HT1080 (cell line): ENCODE measurements around the gene SCUBE1. TPM values are rescaled to one million over a fixed set of nuclear protein-coding genes. Genes with fewer than 3 reads are reported as not detected.

Experiments used
- DNase-seq: peaks from one replicate; pipeline ENCODE4 v3.0.0-alpha.2; 2015; ENCODE audit warnings: low read depth
- total RNA-seq: library from RNA; depleted of rRNA; stranded (reverse); fragments of >200 nt; shearing (Covaris generic); gene quantifications from 2 replicates; pipeline ENCODE4 v1.2.3, GENCODE V29; 2014

Gene SCUBE1
- total RNA-seq, 1 experiment from 2014 or later, result 0.10 TPM

DNA sequence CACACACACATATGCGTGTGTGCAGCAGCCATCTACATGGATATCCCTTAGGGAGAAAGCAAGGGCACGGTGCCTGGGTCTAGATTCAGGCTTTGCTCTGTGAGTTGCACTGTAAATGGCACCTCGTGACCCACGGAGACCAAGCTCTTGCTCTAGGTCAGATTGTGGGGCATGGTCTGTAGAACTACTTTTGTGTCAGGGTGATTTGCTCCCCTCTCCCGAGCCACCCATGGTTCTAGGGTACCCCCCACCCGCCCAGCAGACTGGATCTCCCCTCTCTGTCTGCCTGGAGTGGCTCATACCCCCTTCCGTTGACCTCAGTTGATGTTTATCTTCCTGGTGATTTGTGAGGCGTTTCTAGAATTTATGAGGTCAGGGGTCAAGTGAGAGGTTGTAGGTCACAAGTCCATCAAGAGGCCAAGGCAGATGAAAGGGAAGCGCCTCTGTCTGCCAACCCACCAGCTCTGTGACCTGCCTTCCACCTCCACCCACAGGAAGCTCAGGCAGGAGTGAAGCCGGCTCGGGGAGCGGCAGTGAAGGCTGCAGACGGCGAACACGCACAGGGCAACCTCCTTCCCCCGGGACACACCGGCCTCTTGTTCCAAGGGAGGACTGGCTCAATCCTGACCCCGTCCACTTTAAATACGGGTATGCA is 80.1 kb downstream of the SCUBE1 start:
- no peak for DNase-seq

DNA sequence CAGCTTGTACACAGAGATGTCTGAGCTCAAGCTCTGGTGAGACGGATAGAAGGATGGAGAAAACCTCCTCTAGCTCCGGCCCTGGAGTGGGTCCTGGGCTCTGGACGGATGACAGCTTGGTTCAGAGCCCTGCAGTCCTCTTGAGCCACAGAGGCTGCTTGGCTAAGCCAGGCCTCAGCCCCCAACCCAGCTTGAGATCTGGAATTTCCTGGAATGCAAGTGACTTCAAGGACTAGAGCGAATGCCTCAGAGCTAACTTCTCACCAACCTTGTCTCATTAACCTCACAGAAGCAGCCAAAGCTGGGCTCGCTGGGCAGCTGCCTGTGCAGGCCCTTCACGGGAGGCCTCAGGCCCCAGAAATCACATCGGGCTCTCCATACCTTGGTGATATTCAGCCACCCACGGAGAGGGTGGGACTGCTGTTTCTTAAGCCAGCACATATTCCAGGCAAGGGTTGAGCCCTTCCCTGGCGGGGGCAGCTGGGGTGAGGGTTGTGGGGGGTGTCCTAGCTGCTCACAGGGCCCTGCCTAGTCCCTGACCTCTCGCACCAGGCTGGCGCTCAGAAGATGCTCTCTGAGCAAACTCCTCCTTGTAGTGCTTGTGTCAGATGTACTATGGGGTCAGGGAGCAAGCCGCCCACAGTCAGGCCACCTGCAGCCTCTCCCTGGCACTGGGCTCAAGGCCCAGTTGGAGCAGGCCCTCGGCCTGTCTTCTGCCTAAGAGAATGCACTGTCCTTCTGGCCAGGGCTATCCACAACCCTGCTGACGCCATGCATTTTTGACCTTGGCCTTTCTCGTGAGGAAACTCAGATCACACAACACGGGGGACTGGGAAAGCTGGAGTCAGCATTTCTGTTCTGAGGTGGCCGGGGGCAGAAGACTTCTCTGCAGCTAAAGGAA is 82.6 kb downstream of the SCUBE1 start:
- DNase-seq, result no peak

DNA sequence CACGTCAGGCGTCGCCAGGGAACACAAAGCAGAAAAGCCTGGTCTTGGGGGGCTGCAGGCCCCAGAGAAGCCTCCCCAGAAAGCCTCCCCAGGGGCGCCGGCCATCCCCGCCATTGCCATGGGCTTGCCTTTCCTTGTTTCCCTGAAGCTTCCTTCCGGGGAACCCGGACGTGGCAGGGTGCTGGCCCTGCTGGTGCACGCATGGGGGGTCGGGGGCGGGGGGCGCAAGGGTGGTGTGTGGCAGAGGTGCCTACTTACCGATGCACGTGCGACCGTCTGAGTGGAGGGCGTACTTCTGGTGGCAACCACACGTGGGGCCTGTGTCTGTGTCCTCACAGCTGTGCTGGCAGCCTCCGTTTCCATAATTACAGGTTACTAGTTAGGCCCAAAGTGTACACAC is 85.2 kb downstream of the SCUBE1 start:
- no peak for DNase-seq

DNA sequence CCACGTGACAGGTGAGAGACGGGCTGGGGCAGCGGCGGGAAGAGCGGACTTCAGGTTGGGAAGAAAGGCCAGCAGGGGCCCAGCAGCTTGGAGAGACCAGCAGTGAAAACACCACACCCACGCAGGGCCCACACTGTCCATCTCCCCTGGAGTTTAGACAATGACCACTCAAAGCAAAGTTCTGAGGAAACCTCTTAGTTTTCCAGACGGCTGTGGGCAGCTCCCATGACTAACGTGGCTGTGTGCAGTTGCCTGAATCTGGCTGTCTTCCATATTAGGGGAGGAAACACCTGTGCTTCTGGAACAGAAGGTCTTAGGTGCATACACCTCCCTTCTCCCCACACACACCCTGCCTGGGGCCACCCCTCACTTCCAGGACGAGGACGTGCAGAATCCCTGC is 85.6 kb downstream of the SCUBE1 start:
- no peak for DNase-seq

DNA sequence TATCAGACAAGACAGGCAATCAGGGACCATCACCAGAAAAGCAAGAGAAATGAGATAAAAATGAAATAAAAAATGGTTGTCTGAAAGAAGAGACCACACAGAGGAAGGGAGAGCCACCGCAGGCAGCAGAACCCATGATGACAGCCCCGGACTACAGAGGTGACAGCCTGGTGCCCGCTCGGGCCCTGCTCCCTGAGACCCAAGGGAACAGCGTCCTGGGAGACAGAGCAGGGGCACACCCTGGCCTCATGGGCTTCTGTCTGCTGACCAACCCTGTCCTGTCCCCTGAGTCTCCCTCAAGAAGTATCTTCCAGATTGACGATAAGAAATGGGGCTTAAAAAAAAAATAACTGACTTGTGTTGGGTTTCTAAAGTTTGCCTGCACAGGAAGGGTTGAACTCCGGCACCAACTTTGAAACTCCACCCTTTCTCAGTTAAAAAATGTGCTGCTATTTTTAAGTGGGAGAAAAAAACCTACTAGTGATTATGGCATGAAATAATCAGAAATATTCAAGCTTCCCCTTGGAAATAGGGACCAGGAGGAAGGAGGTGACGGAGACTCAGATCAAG is 86.1 kb downstream of the SCUBE1 start:
- DNase-seq, result no peak

DNA sequence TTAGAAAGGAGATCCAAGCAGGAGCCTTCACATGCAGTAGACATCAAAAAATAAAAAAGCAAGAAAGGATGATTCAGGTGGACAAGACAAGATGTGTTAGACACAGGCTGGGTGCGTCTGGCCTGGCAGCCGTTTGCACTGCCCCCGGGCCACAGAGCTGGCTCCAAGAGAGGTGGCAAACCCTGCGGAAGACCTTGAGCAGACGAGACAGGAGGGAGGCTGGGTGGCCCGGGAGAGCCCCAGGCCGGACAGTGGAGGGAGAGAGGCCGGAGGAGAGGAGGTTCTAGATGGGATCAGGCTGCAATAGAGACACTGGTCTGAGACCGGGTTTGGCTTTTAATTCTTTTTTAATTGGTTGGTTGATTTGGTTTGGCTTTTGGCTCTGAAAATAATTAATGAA is 86.6 kb downstream of the SCUBE1 start:
- no peak for DNase-seq

DNA sequence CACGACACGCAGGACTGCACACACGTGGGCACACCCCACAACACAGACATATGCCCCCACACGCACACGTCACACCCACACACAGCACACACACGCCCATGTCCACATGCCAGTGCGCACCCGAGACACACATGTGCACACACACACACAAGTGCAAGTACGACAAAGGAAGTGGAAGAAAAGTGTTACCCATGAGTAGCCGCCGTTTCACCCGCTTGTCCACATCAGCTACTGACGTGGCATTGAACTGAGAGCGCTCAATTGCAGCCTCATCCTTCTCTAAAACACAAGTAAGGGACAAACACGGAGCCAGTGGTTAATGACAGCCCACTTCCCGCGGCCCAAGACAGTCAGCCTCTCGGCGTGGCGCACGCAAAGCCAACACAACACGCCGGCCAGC is 87.9 kb downstream of the SCUBE1 start:
- DNase-seq, result no peak

DNA sequence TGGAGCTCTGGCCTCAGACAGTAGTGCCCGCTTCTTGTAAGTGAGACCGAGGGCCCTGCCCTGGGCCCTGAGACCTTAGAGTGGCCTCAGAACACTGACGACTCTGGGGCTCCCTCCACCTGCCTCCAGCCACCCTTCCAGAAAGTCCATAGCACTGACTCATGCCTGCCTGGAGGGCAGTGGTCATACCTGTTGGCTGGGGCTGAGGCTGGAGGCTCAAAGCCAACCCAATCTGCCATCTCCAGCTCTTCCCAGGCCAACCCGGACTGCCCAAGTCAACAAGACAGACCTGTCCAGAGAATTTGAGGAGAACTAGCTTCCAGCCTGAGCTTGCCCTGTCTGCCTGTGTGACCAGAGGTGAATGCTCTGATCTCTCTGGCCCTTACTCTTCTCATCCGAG is 89.3 kb downstream of the SCUBE1 start:
- DNase-seq, result no peak

DNA sequence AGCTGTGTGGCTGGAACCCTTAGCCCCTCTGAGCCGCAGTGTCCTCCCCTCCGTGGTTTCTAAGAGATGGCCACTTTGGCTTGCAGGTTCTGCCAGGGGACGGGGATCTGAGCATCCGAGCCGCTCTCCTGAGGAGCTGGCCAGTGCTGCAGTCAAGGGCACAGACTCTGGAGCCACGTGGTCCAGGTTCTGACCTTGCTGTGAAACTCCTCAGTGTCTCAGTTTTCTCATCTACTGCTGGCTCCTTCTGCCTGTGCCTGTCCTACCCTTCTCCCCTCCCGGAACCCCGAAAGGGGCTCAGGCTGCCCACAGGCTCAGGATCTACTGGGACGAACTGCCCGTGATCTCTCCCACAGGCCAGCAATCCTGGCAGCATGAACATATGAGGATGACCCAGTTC is 90.9 kb downstream of the SCUBE1 start:
- DNase-seq, result no peak

DNA sequence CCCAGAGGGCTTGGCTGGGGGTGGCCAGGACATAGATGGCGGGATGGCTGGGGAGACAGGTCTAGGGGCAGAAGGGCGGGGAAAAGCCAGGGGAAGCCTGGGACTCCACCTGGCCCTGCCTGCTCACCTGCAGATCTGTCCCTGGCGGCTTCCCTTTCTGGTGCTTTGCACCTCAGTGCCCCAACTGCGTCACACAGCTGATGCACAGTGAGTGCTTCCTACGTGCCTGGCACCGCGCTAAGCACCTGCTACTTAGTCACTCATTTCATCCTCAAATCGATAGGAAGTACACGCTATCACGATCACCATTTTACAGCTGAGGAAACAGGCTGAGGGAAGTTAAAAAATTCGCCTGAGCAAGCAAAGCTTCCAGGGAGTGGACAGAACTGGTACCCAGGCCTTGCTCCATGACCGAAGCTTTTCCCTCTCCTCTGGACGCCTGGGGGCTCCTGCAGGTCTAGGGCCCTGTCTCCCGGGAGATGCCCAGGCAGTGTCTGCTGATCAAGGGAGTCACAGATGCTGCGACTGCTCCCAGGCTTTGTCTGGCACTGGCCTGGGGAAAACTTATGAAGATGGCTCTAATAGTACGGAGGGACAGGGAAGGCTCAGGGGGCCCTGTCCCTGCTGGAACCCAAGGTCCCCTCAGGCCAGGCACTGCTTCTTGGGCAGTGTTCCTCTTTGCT is 93.2 kb downstream of the SCUBE1 start:
- DNase-seq, result no peak

DNA sequence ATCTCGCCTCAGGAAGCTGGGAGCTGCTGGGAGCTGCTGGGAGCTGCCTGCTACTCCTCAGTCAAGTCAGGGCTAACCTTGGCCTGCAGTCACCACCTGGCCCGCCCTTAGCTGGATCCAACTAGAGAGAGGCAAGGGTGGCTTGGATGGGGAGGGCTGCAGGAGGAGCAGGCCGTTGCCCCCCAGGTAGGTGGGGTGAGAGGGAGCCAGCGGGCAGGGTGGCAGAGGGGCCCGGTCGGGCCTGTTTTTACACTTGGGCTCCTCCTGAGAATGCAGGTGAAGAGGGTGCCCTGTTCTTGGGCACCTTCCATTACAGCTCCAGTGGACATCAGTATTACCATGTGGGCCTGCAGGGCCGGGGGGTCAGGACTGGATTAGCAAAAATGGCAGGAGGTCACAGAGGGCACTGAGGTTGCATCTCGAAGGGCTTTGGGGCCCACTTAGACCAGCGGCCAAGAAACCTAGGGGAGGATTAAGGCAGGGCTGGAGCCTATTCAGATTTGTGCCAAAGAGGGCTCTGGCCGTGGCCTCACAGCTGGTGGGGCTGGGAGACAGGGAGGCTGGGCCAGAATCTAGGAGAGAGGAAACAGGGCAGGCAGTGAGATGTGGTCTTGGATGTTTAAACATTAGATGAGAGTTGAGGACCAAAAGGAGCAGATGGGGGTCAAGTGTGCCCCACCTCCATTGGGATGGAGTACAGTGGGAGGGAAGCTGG is 95.5 kb downstream of the SCUBE1 start:
- no peak for DNase-seq

DNA sequence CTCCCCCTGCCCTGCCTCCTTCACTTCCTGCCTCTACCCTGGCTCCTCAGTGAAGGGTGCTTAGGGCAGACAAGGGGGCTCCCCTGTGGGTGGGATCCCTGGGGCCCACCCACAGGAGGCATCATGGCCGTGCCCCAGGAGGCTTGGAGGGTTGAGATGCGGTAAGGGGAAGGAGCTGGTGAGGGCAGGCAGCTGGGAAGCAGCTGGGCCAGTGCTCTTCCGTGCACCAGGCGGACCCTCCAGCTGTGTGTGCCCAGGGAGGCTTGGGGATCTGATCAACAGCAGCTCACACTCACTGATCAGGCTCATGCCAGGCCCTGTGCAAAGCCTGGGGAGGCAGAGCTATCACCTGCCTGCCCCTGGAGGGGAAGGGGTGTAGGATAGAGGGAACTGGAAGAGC is 97.0 kb downstream of the SCUBE1 start:
- DNase-seq, result no peak

DNA sequence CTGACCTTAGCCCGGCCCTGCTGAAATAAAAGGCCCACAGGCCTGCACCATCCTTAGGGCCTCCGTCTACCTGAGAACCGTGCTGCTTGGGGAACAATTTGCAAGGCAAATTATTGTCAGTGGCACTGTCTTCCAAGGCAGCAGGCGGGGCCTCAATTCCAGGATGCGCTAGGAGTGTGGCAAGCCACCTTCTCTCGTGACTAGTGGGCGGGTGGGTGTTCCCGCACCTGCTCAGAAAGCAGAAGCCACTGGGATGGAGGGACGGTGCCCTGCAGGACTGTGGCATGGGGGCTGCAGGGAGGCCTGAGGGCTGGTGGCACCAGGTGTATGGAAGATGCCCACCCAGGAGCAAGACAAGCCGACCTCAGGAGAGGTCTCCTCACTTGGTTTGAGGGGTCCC is 97.5 kb downstream of the SCUBE1 start:
- DNase-seq, result no peak

DNA sequence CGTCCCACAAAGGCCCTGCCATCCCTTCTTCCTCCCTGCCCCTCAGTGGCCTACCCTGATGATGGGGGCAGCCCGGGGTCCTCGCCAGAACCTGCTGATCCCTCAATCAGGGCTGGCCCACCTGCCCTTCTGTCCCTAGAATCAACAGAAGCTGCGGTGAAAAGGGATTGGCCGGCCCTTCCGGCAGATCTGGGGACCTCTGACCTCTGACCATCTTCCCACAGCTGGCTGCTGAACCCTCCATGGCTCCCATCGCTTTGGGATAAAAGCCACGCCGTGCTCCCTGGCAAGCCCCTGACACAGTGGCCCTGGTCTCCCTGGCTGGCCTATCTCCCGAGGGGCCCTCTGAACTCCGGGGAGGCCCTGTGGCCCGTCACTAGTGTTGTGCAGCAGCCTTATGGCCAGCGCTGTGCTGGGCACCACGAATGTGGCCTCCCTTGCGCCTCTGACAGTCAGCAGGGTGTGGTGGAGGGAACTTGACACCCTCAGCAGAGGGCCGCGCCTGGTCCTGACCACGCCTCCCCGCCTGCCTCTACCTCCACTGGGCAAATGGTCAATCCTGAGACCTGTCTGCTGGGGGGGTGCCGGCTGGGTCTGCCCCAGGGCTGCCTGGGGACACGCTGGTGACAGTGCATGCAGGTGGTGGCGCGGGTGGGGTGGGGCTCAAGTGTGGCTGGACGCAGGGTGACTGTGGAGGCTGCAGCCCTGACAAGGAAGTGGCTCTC is 98.2 kb downstream of the SCUBE1 start:
- no peak for DNase-seq

DNA sequence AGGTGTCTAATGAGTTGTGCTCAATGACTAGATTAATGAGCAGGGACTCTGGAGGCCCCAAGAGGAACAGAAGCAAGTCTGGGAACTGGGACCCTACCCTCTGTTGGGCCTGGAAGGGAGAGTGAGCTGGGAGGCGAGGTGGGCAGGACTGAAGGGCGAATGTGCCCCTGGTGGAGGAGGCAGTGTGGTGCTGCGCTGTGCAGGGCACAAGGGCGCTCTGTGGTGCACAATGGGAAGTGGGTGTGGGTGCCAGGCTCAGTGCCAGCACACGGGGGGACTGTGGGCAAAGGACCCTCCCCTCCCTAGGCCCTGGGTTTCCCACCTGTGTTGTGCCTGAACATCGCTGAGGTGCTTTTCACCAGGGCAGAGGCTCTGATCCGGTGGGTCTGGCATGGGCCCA is 98.8 kb downstream of the SCUBE1 start:
- DNase-seq, result no peak

DNA sequence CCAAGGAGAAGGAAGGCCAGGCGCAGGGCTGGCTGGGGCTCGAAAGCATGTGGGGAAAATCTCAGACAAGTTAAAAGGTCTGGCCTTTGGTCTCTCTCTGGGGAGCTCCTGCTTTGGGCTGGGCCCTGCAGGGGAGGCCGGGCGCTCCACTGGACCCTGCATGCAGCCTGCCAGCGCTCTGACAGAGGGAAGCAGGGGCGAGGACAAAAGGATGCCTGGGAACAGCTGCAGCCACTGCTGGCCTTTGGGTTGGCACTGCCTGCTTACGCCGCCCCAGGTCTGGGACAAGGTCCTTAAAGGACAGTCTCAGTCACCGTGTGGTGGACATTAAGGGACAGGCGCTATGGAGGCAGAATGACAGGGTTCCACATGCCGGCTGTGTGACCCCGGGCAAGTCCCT is 99.8 kb downstream of the SCUBE1 start:
- no peak for DNase-seq

DNA sequence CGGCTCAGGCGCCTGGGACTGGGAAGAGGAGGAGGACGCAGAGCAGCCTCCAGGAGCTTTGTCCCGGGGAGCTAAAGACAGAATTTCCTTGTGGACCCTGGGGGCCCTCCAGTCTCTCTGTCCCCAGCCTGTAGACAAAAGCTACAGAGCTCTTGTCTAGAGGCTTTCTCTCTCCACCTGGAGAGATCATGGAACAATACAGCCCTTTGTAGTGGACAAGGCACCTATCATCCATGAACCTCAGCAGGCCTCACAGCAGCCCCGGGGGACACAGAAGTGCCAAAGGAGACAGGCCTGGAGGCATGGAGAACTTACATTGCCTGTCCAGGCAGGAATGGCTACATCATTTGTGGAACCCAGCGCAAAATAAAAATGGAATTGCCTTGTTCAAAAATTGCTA is 100.5 kb downstream of the SCUBE1 start:
- DNase-seq, result no peak

DNA sequence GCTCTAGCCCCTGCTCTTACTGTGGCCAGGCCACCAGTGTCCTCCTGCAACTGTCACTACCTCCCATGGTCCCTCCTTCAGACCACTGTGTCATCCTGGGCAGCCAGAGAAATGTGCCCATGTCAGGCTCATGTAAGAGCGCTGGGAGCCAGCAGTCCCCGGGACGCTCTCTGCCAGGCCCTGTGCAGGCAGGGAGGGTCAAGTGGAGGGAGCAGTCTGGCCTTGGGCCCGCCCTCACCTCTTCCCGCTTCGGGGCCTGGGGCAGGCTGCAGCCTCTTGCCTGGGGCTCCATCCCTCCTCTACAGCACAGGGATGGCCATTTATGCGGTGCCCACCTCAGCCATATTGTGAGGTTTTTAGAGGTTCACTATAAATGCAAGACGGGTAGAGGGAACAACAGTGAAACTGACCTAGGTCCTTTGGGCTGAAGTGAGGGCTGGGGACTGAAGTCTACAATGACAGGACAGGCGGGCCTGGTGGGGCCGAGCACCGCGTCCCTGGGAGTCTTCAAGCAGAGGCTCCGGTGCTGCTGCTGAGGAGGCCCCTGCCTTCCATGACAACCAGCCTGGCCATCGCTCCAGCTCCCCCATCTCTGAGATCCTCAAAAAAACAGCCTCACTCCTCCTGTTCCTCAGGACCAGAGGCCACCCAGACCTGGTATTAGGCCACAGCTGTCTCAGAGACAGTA is 101.3 kb downstream of the SCUBE1 start:
- DNase-seq, result no peak

DNA sequence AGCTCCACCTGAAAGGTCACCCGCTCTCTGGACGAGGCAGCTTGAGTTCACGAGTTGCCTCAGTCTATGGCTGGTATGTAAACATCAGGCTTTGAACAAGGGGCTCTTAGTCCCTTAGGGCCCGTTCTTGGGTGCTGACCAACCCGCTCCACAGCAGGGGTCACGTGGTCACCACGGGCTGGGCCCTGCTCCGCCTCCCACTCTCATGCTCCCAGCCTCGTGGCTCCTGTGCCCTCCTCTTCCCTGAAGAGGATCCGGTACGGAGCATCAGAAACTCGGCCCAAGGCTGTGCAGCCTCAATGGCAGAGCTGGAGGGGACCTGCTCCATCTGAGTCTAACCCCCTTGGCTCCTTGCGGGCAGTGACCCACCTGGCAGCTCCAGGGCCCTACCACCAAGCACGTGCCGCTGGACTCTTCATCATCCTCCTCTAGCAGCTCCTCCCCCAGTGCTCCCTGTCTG is 102.0 kb downstream of the SCUBE1 start:
- no peak for DNase-seq

DNA sequence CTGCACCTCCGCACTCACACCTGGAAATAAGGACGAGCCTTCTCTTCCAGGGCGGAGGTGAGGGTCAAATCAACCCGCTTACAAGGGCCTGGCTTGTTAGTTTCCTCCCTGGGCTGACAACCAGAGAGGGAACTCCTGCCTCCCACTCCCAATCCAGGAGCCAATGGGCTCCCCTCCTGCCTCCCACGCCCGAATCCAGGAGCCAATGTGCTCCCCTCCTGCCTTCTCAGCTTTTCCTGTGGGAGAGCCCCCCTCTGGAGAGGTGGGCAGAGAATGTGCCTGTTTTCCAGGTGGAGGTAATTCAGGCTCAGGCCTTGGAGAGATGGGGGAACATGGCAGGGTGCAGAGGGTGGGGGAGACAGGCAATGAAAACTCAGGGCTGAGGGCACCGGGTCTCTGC is 102.6 kb downstream of the SCUBE1 start:
- DNase-seq, result no peak
